ENCODE measurements around the gene ICAM2. TPM values are rescaled to one million over a fixed set of nuclear protein-coding genes. Genes with fewer than 3 reads are reported as not detected.
A peak's percentile ranks its signal among the peaks of the same experiment; 100 is the strongest.
"Not testable (repeated sequence)": the region's sequence is repeated elsewhere in the genome, so short reads cannot be mapped to it uniquely, and the experiment has no call there.

ICAM2 gene
- total and polyA plus RNA-seq, 7 donors, result 6.0 to 59.5 (median 28.5) TPM

- Histone ChIP-seq H3K27ac (peak overlapping the region in 1 of 4 donors; percentile 10), H3K27me3 (no peaks in the 10 kb centered on the region), H3K4me3 (no peak overlapping the region), H3K36me3 (no peaks in the 10 kb centered on the region), H3K4me1 (peaks cover 0 to 5% (median 0%) of the 10 kb centered on the region in 4 donors), H3K9me3 (no peaks in the 10 kb centered on the region)
- TF ChIP-seq POLR2AphosphoS5 (IDR thresholded peaks at IDR 0.05), result no peak
- no peak for TF ChIP-seq POLR2A (IDR thresholded peaks at IDR 0.05)
- TF ChIP-seq CTCF (IDR thresholded peaks at IDR 0.05), result no peak
- TF ChIP-seq EP300 (IDR thresholded peaks at IDR 0.05), result no peak
- WGBS, 2 donors, result 79 to 84% methylated on average over 5 of the region's 5 CpGs
- no peak for DNase-seq
- intact Hi-C loops (cut with DNase I), result no loop called here
Measured at GRCh38 chr17:64008346-64008745, 12.1 kb downstream of the ICAM2 start.

DNA sequence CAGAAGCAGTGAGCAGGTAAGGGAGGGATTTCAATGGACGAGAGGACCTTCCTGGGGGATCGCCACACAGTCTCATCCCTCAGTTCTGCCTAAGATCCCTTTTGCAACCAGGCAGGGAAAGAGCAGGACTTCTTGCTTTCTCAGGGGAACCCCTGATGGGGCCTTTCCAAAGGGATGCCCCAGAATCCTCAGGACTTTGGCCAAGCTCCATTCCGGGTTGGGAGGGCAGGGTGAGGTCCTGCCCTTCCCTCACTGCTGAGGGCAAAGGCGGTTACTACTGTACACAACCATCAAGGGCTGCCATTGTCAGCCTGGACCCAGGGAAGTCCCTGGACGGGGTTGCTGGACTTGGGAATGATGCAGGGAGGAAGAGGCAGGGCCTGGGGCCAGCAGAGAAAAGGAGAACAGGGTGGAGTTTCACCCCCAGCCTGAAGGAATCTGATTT is 12.6 kb downstream of the ICAM2 start:
- H3K4me3 ChIP-seq, result no peak overlapping the region
- 47 to 65% methylated on average over 5 of the region's 5 CpGs for WGBS, 2 donors
- intact Hi-C loops (cut with DNase I), result no loop called here
- no peaks in the 10 kb centered on the region for H3K27me3 ChIP-seq
- TF ChIP-seq POLR2A (IDR thresholded peaks at IDR 0.05) (no peak), CTCF (IDR thresholded peaks at IDR 0.05) (no peak), EP300 (IDR thresholded peaks at IDR 0.05) (no peak), POLR2AphosphoS5 (IDR thresholded peaks at IDR 0.05) (peak in 1 of 4 donors; percentile 8)
- H3K4me1 ChIP-seq, result peaks cover 0 to 5% (median 0%) of the 10 kb centered on the region in 4 donors
- H3K36me3 ChIP-seq, result no peaks in the 10 kb centered on the region
- no peaks in the 10 kb centered on the region for H3K9me3 ChIP-seq
- peak overlapping the region in 1 of 4 donors; percentile 29 for H3K27ac ChIP-seq
- DNase-seq, result no peak

DNA sequence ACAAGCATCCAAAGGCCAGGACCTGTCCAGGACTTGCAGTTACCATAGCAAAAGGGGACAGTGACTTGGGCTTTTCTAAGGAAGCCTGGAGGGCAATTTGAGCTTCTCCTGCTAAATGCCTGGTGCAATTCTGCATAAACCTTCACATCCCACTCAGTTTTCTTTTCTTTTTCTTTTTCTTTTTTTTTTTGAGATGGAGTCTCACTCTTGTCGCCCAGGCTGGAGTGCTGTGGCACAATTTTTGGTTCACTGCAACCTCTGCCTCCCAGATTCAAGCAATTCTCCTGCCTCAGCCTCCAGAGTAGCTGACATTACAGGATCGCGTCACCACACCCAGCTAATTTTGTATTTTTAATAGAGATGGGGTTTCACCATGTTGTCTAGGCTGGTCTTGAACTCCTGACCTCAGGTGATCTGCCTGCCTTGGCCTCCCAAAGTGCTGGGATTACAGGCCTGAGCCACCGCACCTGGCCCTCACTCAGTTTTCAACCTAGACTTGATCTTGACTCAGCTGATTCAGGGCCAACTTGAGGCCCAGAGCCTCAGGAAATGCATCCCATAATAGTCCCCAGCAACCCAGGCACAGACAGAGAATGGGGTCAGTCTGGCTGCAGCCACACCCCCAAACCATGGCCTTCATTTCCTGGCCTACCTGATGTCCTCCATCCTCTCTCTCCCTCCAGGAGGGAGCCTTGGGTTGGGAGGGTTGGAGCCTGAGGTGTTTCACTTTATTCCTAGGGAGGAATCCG is 13.2 kb downstream of the ICAM2 start:
- DNase-seq; H3K9me3 ChIP-seq; intact Hi-C loops (cut with DNase I); H3K4me3 ChIP-seq; H3K36me3 ChIP-seq; H3K4me1 ChIP-seq; H3K27me3 ChIP-seq: not testable (repeated sequence)
- WGBS, 2 donors, result 93 to 96% methylated on average over 5 of the region's 5 CpGs
- peak overlapping the region in 2 of 4 donors; percentile 29 to 37 for H3K27ac ChIP-seq

- 69 to 72% methylated on average over 13 of the region's 13 CpGs for WGBS, 2 donors
- peaks cover 0 to 5% (median 0%) of the 10 kb centered on the region in 4 donors for H3K4me1 ChIP-seq
- DNase-seq, result peak; percentile 66
- intact Hi-C loops (cut with DNase I), result no loop called here
- no peaks in the 10 kb centered on the region for H3K36me3 ChIP-seq
- H3K9me3 ChIP-seq, result no peaks in the 10 kb centered on the region
- peak overlapping the region in 3 of 4 donors; percentile 7 to 57 (median 28) for H3K27ac ChIP-seq
- peak overlapping the region in 1 of 4 donors; percentile 2 for H3K4me3 ChIP-seq
- no peaks in the 10 kb centered on the region for H3K27me3 ChIP-seq
- TF ChIP-seq POLR2A (IDR thresholded peaks at IDR 0.05) (no peak), POLR2AphosphoS5 (IDR thresholded peaks at IDR 0.05) (peak in 3 of 4 donors; percentile 8 to 64 (median 46)), EP300 (IDR thresholded peaks at IDR 0.05) (peak in 1 of 4 donors; percentile 48), CTCF (IDR thresholded peaks at IDR 0.05) (no peak)
Measured at GRCh38 chr17:64006361-64007088, 13.9 kb downstream of the ICAM2 start.

GRCh38 chr17:64005734-64006167 is 14.7 kb downstream of the ICAM2 start:
- WGBS, 2 donors, result 17 to 44% methylated on average over 6 of the region's 6 CpGs
- H3K27ac ChIP-seq, result peak overlapping the region in 3 of 4 donors; percentile 7 to 57 (median 28)
- H3K9me3 ChIP-seq, result no peaks in the 10 kb centered on the region
- intact Hi-C loops (cut with DNase I), result no loop called here
- H3K27me3 ChIP-seq, result no peaks in the 10 kb centered on the region
- no peak for TF ChIP-seq CTCF (IDR thresholded peaks at IDR 0.05)
- no peak for TF ChIP-seq POLR2A (IDR thresholded peaks at IDR 0.05)
- DNase-seq, result peak; percentile 59
- H3K36me3 ChIP-seq, result no peaks in the 10 kb centered on the region
- H3K4me3 ChIP-seq, result peak overlapping the region in 1 of 4 donors; percentile 2
- H3K4me1 ChIP-seq, result peaks cover 0 to 5% (median 0%) of the 10 kb centered on the region in 4 donors

Data from sigmoid colon (tissue), 7 donors.